Omental fat pad (tissue), 4 donors: Measurements from ENCODE around the gene CDK5RAP3. TPM values are rescaled to one million over a fixed set of nuclear protein-coding genes. Genes with fewer than 3 reads are reported as not detected.

ENCODE experiments used
- ATAC-seq: fragments of 150-250 bp; one replicate; pipeline ENCODE4 v1.9.1; 2016; ENCODE audit warnings: mild to moderate bottlenecking, moderate library complexity; ENCODE audit not compliant: low FRiP score
- DNase-seq: peaks from one replicate; pipeline ENCODE4 v3.0.0-alpha.2; 2019; ENCODE audit warnings: low spot score
- total RNA-seq, 4 donors: library from RNA; depleted of rRNA; stranded (reverse); fragments of >200 nt; gene quantifications; one replicate each; pipeline ENCODE4 v1.1.0, GENCODE V29; 2016
- TF ChIP-seq, protein P1 (sequence below), 3 donors: fragments of 450-650 bp; IDR thresholded peaks; one replicate each; pipeline ENCODE4 v1.5.1; 2016 to 2017; ENCODE audit warnings: antibody characterized with exemption in 3 of 3, mild to moderate bottlenecking in 3 of 3, moderate library complexity in 2 of 3

Gene CDK5RAP3, protein sequence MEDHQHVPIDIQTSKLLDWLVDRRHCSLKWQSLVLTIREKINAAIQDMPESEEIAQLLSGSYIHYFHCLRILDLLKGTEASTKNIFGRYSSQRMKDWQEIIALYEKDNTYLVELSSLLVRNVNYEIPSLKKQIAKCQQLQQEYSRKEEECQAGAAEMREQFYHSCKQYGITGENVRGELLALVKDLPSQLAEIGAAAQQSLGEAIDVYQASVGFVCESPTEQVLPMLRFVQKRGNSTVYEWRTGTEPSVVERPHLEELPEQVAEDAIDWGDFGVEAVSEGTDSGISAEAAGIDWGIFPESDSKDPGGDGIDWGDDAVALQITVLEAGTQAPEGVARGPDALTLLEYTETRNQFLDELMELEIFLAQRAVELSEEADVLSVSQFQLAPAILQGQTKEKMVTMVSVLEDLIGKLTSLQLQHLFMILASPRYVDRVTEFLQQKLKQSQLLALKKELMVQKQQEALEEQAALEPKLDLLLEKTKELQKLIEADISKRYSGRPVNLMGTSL
- 100 to 1,000 TPM in 2 of 4 donors, 10 to 100 TPM in 2; 72.4 to 156 (median 100) TPM for total RNA-seq

- ATAC-seq: peak; percentile 95
- TF ChIP-seq, protein P1, sequence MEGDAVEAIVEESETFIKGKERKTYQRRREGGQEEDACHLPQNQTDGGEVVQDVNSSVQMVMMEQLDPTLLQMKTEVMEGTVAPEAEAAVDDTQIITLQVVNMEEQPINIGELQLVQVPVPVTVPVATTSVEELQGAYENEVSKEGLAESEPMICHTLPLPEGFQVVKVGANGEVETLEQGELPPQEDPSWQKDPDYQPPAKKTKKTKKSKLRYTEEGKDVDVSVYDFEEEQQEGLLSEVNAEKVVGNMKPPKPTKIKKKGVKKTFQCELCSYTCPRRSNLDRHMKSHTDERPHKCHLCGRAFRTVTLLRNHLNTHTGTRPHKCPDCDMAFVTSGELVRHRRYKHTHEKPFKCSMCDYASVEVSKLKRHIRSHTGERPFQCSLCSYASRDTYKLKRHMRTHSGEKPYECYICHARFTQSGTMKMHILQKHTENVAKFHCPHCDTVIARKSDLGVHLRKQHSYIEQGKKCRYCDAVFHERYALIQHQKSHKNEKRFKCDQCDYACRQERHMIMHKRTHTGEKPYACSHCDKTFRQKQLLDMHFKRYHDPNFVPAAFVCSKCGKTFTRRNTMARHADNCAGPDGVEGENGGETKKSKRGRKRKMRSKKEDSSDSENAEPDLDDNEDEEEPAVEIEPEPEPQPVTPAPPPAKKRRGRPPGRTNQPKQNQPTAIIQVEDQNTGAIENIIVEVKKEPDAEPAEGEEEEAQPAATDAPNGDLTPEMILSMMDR (IDR thresholded peaks at IDR 0.05): peak in 2 of 3 donors; percentile 44 to 59
- peak; percentile 98 for DNase-seq
These were observed at the start of gene CDK5RAP3 for GRCh38 chr17:47970725-47971499. Gene CDK5RAP3 (plus strand): TSS chr17:47971113. CDS start chr17:47971147, 34 bp downstream.

GRCh38 chr17:47924785-47925677, 45.9 kb upstream of the CDK5RAP3 start:
- TF ChIP-seq, protein P1 (IDR thresholded peaks at IDR 0.05): no peak
- ATAC-seq (peak; percentile 17), DNase-seq (no peak)

GRCh38 chr17:47925678-47925988, 45.3 kb upstream of the CDK5RAP3 start:
- no peak for DNase-seq
- TF ChIP-seq, protein P1 (IDR thresholded peaks at IDR 0.05): no peak
- no peak for ATAC-seq

GRCh38 chr17:47927821-47928400, 43.0 kb upstream of the CDK5RAP3 start:
- TF ChIP-seq, protein P1 (IDR thresholded peaks at IDR 0.05): no peak
- ATAC-seq (no peak), DNase-seq (no peak)

DNA sequence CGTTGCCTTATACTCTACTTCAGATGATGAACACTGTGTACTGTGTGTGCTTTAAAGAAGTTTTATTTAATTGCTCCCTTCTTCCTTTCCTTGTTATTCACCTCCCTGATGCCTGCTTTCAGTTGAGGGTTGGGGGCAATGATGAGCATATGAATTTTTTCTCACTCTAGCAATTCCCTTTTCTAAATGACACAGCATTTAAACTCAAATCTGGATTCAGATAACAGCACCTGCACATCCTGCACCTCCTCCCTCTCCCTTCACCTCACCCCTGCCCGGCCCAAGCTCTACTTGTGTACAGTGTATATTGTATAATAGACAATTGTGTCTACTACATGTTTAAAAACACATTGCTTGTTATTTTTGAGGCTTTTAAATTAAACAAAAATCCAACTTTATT, 42.5 kb upstream of the CDK5RAP3 start:
- ATAC-seq (no peak), DNase-seq (no peak)
- TF ChIP-seq, protein P1 (IDR thresholded peaks at IDR 0.05): no peak
